H1 (cell line): Measurements from ENCODE around the gene MAN2A1. TPM values are rescaled to one million over a fixed set of nuclear protein-coding genes. Genes with fewer than 3 reads are reported as not detected.

Experiments used
- CTCF ChIA-PET: fragments of 300-600 bp; sonication (Branson Sonifier 250); formaldehyde crosslinking; loops from one replicate; lab custom pipeline; 2021; ENCODE audit not compliant: partially characterized antibody; lab: Charles Lee
- POLR2A ChIA-PET: fragments of 300-600 bp; sonication (Branson Sonifier 250); formaldehyde crosslinking; loops from one replicate; lab custom pipeline; 2021; ENCODE audit warnings: inconsistent platforms; ENCODE audit not compliant: partially characterized antibody; lab: Charles Lee
- DNase-seq, 2 experiments: peaks; one replicate each; pipeline versions ENCODE4 v3.0.0 to v3.0.0-alpha.2; 2010 to 2022; ENCODE audit warnings: low spot score in 2 of 2, low read depth in 1 of 2, mixed read lengths in 1 of 2
- FAIRE-seq: peaks from 2 replicates; lab custom pipeline; 2011; peaks lifted over from hg19 to GRCh38; lab: Jason Lieb, UNC
- H2AFZ ChIP-seq: 2 replicates; pipeline ENCODE4 v1.8.1; 2012; ENCODE audit warnings: low read length, inconsistent platforms
- H2AK5ac ChIP-seq: 2 replicates; pipeline ENCODE4 v1.6.1; 2013; ENCODE audit warnings: low read depth, low read length
- H2BK120ac ChIP-seq: replicated peaks from 2 replicates; pipeline ENCODE3; 2013; ENCODE audit warnings: low read depth, low read length, inconsistent platforms
- H2BK12ac ChIP-seq: 2 replicates; pipeline ENCODE4 v1.6.1; 2013; ENCODE audit warnings: low read depth, low read length
- H2BK15ac ChIP-seq: 2 replicates; pipeline ENCODE4 v1.6.1; 2013; ENCODE audit warnings: low read length
- H2BK20ac ChIP-seq: 2 replicates; pipeline ENCODE4 v1.6.1; 2013; ENCODE audit warnings: low read length
- H2BK5ac ChIP-seq: 2 replicates; pipeline ENCODE4 v1.6.1; 2013; ENCODE audit warnings: low read depth, low read length
- H3K14ac ChIP-seq: 2 replicates; pipeline ENCODE4 v1.6.1; 2013; ENCODE audit warnings: inconsistent platforms; ENCODE audit not compliant: insufficient read length
- H3K18ac ChIP-seq: 2 replicates; pipeline ENCODE4 v1.6.1; 2013; ENCODE audit warnings: low read length; ENCODE audit errors: extremely low read depth
- H3K23ac ChIP-seq: 2 replicates; pipeline ENCODE4 v1.6.1; 2013; ENCODE audit warnings: inconsistent platforms; ENCODE audit not compliant: insufficient read length
- H3K23me2 ChIP-seq: 2 replicates; pipeline ENCODE4 v1.6.1; 2013; ENCODE audit warnings: low read depth, low read length
- H3K27ac ChIP-seq: 2 replicates; pipeline ENCODE4 v1.6.1; 2011; ENCODE audit warnings: low read depth, low read length, inconsistent platforms
- H3K27me3 ChIP-seq, 4 experiments: replicated peaks in 1 of 4; 1 replicate in 1 of 4; 2 replicates in 3 of 4; pipeline versions ENCODE4 v1.6.1 to v1.8.1; 2011 to 2013; ENCODE audit warnings: low read length in 3 of 4, mild to moderate bottlenecking in 3 of 4, inconsistent platforms in 2 of 4, mixed read lengths in 2 of 4, moderate library complexity in 1 of 4; ENCODE audit not compliant: control insufficient read depth in 3 of 4, insufficient read depth in 3 of 4; ENCODE audit errors: extremely low read depth in 1 of 4
- H3K36me3 ChIP-seq, 4 experiments: 2 replicates each; pipeline versions ENCODE4 v1.6.1 to v1.8.1; 2011 to 2013; ENCODE audit warnings: mild to moderate bottlenecking in 4 of 4, low read length in 3 of 4, moderate library complexity in 2 of 4, control low read depth in 1 of 4, inconsistent platforms in 1 of 4; ENCODE audit not compliant: insufficient read depth in 4 of 4, control insufficient read depth in 2 of 4
- H3K4ac ChIP-seq: replicated peaks from 2 replicates; pipeline ENCODE3; 2013; ENCODE audit warnings: low read length, low read depth, mixed read lengths, inconsistent platforms; ENCODE audit not compliant: insufficient read length
- H3K4me1 ChIP-seq, 4 experiments: replicated peaks in 1 of 4; 1 replicate in 1 of 4; 2 replicates in 3 of 4; pipeline versions ENCODE4 v1.6.1 to v1.8.1; 2011 to 2013; ENCODE audit warnings: low read length in 3 of 4, inconsistent platforms in 2 of 4, mixed read lengths in 1 of 4; ENCODE audit not compliant: insufficient read depth in 4 of 4, control insufficient read depth in 3 of 4
- H3K4me2 ChIP-seq, 2 experiments: 2 replicates each; pipeline versions ENCODE4 v1.6.1 to v1.8.1; 2011 to 2013; ENCODE audit warnings: low read depth in 2 of 2, low read length in 2 of 2, control low read depth in 1 of 2, inconsistent platforms in 1 of 2, mild to moderate bottlenecking in 1 of 2; ENCODE audit not compliant: insufficient read depth in 1 of 2
- H3K4me3 ChIP-seq, 4 experiments: fragments of 200-600, 300-600 bp in 1 of 4; sonication (generic), shearing (Covaris generic), sonication (Bioruptor Twin) in 1 of 4; 2 replicates each; pipeline versions ENCODE4 v1.5.1 to v1.8.1; 2011 to 2016; ENCODE audit warnings: low read length in 4 of 4, low read depth in 3 of 4, control low read depth in 2 of 4, inconsistent platforms in 2 of 4, mild to moderate bottlenecking in 2 of 4, mixed read lengths in 1 of 4, moderate library complexity in 1 of 4; ENCODE audit not compliant: insufficient read depth in 2 of 4; ENCODE audit errors: extremely low read depth in 1 of 4
- H3K56ac ChIP-seq: replicated peaks from 2 replicates; pipeline ENCODE3; 2013; ENCODE audit warnings: low read depth, mild to moderate bottlenecking, mixed read lengths, low read length, inconsistent platforms; ENCODE audit not compliant: insufficient read length
- H3K79me1 ChIP-seq: 2 replicates; pipeline ENCODE4 v1.6.1; 2013; ENCODE audit warnings: low read depth, low read length, control low read depth
- H3K79me2 ChIP-seq, 2 experiments: 2 replicates each; pipeline versions ENCODE4 v1.6.1 to v1.8.1; 2012 to 2013; ENCODE audit warnings: low read length in 2 of 2, mild to moderate bottlenecking in 2 of 2, inconsistent platforms in 1 of 2; ENCODE audit not compliant: insufficient read depth in 2 of 2, control insufficient read depth in 1 of 2
- H3K9ac ChIP-seq, 4 experiments: replicated peaks in 1 of 4; 1 replicate in 1 of 4; 2 replicates in 3 of 4; pipeline versions ENCODE4 v1.6.1 to v1.8.1; 2011 to 2013; ENCODE audit warnings: low read depth in 3 of 4, low read length in 3 of 4, control low read depth in 2 of 4, mild to moderate bottlenecking in 2 of 4, moderate library complexity in 2 of 4, inconsistent platforms in 1 of 4; ENCODE audit errors: extremely low read depth in 1 of 4
- H3K9me3 ChIP-seq, 2 experiments: 2 replicates each; pipeline versions ENCODE4 v1.6.1 to v1.8.1; 2012 to 2013; ENCODE audit warnings: mild to moderate bottlenecking in 2 of 2, moderate library complexity in 2 of 2, control low read depth in 1 of 2, inconsistent platforms in 1 of 2, low read depth in 1 of 2, low read length in 1 of 2, mixed read lengths in 1 of 2; ENCODE audit not compliant: insufficient read depth in 2 of 2
- H4K20me1 ChIP-seq, 2 experiments: replicated peaks in 1 of 2; 2 replicates each; pipeline versions ENCODE3 to v1.8.1; 2011 to 2013; ENCODE audit warnings: inconsistent platforms in 2 of 2, low read length in 2 of 2, mild to moderate bottlenecking in 1 of 2; ENCODE audit not compliant: insufficient read depth in 2 of 2, control insufficient read depth in 1 of 2
- H4K5ac ChIP-seq: 2 replicates; pipeline ENCODE4 v1.6.1; 2013; ENCODE audit warnings: low read length, low read depth, mixed read lengths, inconsistent platforms; ENCODE audit not compliant: insufficient read length
- H4K8ac ChIP-seq: 2 replicates; pipeline ENCODE4 v1.8.0; 2013; ENCODE audit warnings: mild to moderate bottlenecking, moderate library complexity, low read length, inconsistent platforms; ENCODE audit not compliant: insufficient read depth; ENCODE audit errors: extremely low read depth
- H4K91ac ChIP-seq: replicated peaks from 2 replicates; pipeline ENCODE3; 2013; ENCODE audit warnings: low read length, mixed read lengths, inconsistent platforms; ENCODE audit not compliant: insufficient read length
- JUN ChIP-seq: IDR thresholded peaks from 2 replicates; pipeline ENCODE4 v1.6.1; 2011; ENCODE audit warnings: low read depth, mild to moderate bottlenecking, improper control_type of control experiment, low read length
- KDM1A ChIP-seq: fragments of 200-600, 300-600 bp; sonication (generic); IDR thresholded peaks from 2 replicates; pipeline ENCODE4 v1.7.1; 2016; ENCODE audit warnings: mild to moderate bottlenecking, low read length, borderline replicate concordance
- WGBS, 2 experiments: shearing (Covaris generic) in 1 of 2; methylation state at CpG; one replicate each; pipeline versions ENCODE4 v1.1.6 to v1.1.7; 2013 to 2015; ENCODE audit warnings: low lambda C conversion rate in 2 of 2, mixed read lengths in 2 of 2, inconsistent platforms in 1 of 2, low coverage in 1 of 2, missing lambda C conversion rate in 1 of 2; ENCODE audit not compliant: insufficient replicate concordance in 2 of 2, insufficient coverage in 1 of 2, insufficient read length in 1 of 2; ENCODE audit errors: extremely low coverage in 1 of 2, missing lambda C conversion rate in 1 of 2; 5-methylcytosine and 5-hydroxymethylcytosine counted together
- polyA plus RNA-seq, 7 experiments: library from polyadenylated mRNA; depleted of rRNA in 3 of 7; stranded (reverse) in 5 of 7; unstranded in 2 of 7; fragments of >200 nt in 5 of 7; fragments of 200-250 nt in 2 of 7; gene quantifications; 1 replicate in 5 of 7; 2 replicates in 1 of 7; 4 replicates in 1 of 7; pipeline versions ENCODE4 v1.2.1 to v1.2.3, GENCODE V29; 2011 to 2013; ENCODE audit warnings: missing spikeins in 2 of 7, mixed read lengths in 2 of 7
- total RNA-seq: library from RNA; stranded (reverse); fragmentation: NEBNext Ultra II Directional; extraction: Animal tissue kit (Norgen Biotek cat#: 25700); gene quantifications from 2 replicates; pipeline ENCODE4 v1.2.1, GENCODE V29; 2021
- TF ChIP-seq, protein P1 (sequence below), 3 experiments: IDR thresholded peaks; 1 replicate in 2 of 3; 2 replicates in 1 of 3; pipeline versions ENCODE4 v1.5.1 to v1.6.1; 2011; ENCODE audit warnings: low read length in 3 of 3, mild to moderate bottlenecking in 3 of 3, inconsistent platforms in 2 of 3, low read depth in 1 of 3, moderate library complexity in 1 of 3; ENCODE audit not compliant: insufficient read depth in 1 of 3; ENCODE audit errors: control extremely low read depth in 1 of 3

The MAN2A1 gene
- total and polyA plus RNA-seq, 2 of the 8 experiments (the other 6 are each of a cell fraction or from before 2014, with no cell fraction given), result 29.1 to 102 TPM

GRCh38 chr5:109899163-109899535, 209.4 kb downstream of the MAN2A1 start:
- Histone ChIP-seq H3K27ac (no peak overlapping the region), H3K79me1 (no peaks in the 10 kb centered on the region), H2BK12ac (no peak overlapping the region), H3K79me2 (no peaks in the 10 kb centered on the region), H3K23ac (no peak overlapping the region), H3K4me2 (no peak overlapping the region), H3K4ac (no peak overlapping the region), H3K56ac (no peak overlapping the region), H3K18ac (no peak overlapping the region), H4K20me1 (no peaks in the 10 kb centered on the region), H3K9me3 (no peaks in the 10 kb centered on the region), H3K36me3 (no peaks in the 10 kb centered on the region), H4K5ac (no peak overlapping the region), H3K27me3 (no peaks in the 10 kb centered on the region), H3K4me3 (no peak overlapping the region), H3K23me2 (no peaks in the 10 kb centered on the region), H2BK120ac (no peak overlapping the region), H2BK20ac (no peak overlapping the region), H2AFZ (no peak overlapping the region), H3K4me1 (no peaks in the 10 kb centered on the region), H4K8ac (no peak overlapping the region), H3K14ac (no peak overlapping the region), H3K9ac (no peak overlapping the region), H2BK5ac (no peak overlapping the region), H2BK15ac (no peak overlapping the region), H4K91ac (no peak overlapping the region), H2AK5ac (no peak overlapping the region)
- FAIRE-seq (no peak), DNase-seq (no peak)
- 90% methylated on average over 8 of the region's 8 CpGs; no CpG with 5 or more reads in 1 of the 2 experiments for WGBS, 2 experiments
- ChIA-PET CTCF (no interaction called here), POLR2A (no interaction called here)
- TF ChIP-seq JUN, result no peak
- no peak for TF ChIP-seq KDM1A
- TF ChIP-seq, protein P1, sequence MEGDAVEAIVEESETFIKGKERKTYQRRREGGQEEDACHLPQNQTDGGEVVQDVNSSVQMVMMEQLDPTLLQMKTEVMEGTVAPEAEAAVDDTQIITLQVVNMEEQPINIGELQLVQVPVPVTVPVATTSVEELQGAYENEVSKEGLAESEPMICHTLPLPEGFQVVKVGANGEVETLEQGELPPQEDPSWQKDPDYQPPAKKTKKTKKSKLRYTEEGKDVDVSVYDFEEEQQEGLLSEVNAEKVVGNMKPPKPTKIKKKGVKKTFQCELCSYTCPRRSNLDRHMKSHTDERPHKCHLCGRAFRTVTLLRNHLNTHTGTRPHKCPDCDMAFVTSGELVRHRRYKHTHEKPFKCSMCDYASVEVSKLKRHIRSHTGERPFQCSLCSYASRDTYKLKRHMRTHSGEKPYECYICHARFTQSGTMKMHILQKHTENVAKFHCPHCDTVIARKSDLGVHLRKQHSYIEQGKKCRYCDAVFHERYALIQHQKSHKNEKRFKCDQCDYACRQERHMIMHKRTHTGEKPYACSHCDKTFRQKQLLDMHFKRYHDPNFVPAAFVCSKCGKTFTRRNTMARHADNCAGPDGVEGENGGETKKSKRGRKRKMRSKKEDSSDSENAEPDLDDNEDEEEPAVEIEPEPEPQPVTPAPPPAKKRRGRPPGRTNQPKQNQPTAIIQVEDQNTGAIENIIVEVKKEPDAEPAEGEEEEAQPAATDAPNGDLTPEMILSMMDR (IDR thresholded peaks at IDR 0.05; ENCODE audit: control extremely low read depth in 1 of 3, insufficient read depth in 1 of 3, low read depth in 1 of 3, low read length in 3 of 3), result no peak
